Rectal smooth muscle tissue (tissue), 1 donor: ENCODE data around the gene ATP13A1.
A peak's percentile ranks its signal among the peaks of the same experiment; 100 is the strongest.

Source experiments
- H3K27ac ChIP-seq: one replicate; pipeline ENCODE4 v1.7.0; 2013; ENCODE audit warnings: low read depth, low read length, inconsistent platforms
- H3K27me3 ChIP-seq: one replicate; pipeline ENCODE4 v1.7.0; 2013; ENCODE audit warnings: low read length; ENCODE audit not compliant: control insufficient read depth, insufficient read depth
- H3K36me3 ChIP-seq: one replicate; pipeline ENCODE4 v1.7.0; 2013; ENCODE audit warnings: low read length; ENCODE audit not compliant: control insufficient read depth, insufficient read depth
- H3K4me1 ChIP-seq: one replicate; pipeline ENCODE4 v1.7.0; 2013; ENCODE audit warnings: low read length; ENCODE audit not compliant: control insufficient read depth, insufficient read depth
- H3K4me3 ChIP-seq: one replicate; pipeline ENCODE4 v1.7.0; 2013; ENCODE audit warnings: low read length
- H3K9ac ChIP-seq: one replicate; pipeline ENCODE4 v1.7.0; 2013; ENCODE audit warnings: low read length

Gene ATP13A1

DNA sequence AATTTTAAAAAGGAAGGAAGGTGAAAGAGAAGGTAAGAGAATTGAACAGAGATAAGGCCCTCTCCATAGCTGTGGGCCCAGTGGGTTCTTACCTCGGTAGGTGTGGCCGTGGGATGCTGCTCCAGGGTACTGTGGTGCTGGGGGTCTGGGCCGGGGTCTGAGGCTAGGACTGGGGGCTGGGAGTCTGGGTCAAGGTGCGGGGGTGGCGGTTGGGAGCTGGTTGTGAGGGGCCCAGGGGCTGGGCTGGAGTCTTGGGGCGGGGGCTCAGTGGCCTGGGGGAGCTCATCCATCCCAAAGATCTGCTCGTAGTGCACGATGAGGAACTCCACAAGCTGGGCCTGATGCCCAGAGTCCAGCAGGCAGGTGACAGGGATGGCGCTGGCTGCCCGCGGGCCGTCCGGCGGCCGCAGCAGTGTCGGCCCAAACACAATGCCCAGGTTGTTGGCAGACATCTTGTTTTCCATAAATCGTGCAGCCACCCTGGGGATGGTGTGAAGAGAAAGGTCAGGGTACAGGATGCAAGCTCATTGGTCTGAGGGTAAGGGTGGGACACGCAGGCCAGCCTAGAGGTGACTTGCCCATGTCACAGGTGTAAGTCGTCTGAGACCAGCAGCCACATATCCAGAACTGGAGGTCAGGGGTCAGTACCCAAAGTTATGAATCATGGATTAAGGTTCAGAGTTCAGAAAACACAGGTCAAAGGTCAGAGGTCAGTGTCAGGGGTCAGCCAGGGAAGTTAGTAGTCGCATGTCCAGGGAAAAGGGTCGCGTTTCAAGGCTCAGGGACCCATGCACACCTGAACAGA, 29.6 kb downstream of the ATP13A1 start:
- Histone ChIP-seq H3K4me3 (no peak overlapping the region), H3K9ac (no peak overlapping the region), H3K36me3 (peaks cover 16% of the 10 kb centered on the region), H3K27ac (no peak overlapping the region), H3K4me1 (no peaks in the 10 kb centered on the region), H3K27me3 (no peaks in the 10 kb centered on the region)

DNA sequence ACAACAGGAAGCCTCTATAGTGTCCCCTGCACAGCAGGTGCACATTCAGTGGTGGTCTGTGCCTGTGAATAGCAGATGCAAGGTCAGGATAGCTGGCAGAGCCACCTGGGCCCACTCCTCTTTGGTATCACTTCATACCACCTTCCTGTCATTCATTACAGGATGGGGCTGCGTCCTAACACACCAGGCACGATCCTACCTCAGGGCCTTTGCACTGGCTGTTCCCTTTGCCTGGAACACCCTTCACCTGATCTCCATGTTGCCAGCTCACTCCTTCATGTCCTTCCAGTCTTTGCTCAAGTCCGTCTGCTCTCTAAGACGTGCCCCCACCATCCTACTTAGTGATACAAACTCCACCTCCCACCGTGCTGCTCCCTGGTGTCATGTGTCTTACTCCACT, 30.8 kb downstream of the ATP13A1 start:
- Histone ChIP-seq H3K36me3 (peaks cover 16% of the 10 kb centered on the region), H3K9ac (no peak overlapping the region), H3K27me3 (no peaks in the 10 kb centered on the region), H3K4me3 (no peak overlapping the region), H3K4me1 (no peaks in the 10 kb centered on the region), H3K27ac (no peak overlapping the region)

DNA sequence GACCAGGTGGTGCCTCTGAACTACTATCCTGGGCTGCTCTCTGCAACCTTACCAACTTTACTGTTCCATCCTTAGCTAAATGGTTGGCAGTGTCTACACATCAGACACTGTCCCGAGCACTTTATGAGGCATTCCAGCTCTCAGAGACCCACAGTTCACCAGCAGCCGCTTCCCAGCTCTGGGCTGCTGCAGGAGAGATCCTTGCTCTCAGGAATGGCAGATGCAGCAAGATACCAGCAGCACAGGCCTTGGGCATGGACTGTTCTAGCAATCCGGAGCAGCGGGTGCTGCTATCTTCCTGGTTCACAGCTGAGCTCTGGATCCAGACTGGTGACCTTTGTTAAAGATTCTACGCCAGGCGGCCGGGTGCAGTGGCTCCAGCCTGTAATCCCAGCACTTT, 32.1 kb downstream of the ATP13A1 start:
- H3K27ac ChIP-seq: no peak overlapping the region
- H3K9ac ChIP-seq: no peak overlapping the region
- H3K36me3 ChIP-seq: peaks cover 12% of the 10 kb centered on the region
- H3K27me3 ChIP-seq: no peaks in the 10 kb centered on the region
- no peaks in the 10 kb centered on the region for H3K4me1 ChIP-seq
- no peak overlapping the region for H3K4me3 ChIP-seq

DNA sequence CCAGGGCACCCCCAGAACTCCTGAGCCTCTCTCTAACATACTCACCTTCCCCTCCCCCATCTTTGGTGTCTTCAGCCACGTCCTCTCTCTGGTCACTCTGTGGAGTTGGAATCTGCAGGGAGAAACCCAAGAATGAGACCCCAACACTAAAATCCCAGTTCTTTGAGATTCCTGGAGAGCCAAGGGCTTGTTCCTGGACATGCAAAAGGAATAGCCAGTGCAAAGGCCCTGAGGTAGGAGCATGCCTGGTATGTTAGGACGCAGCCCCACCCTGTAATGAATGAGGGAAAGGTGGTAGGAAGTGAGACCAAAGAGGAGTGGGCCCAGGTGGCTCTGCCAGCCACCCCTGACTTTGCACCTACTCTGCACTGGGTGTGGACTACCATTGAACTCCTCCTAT, 33.0 kb downstream of the ATP13A1 start:
- Histone ChIP-seq H3K36me3 (peaks cover 9% of the 10 kb centered on the region), H3K27ac (no peak overlapping the region), H3K9ac (no peak overlapping the region), H3K27me3 (no peaks in the 10 kb centered on the region), H3K4me3 (no peak overlapping the region), H3K4me1 (no peaks in the 10 kb centered on the region)

DNA sequence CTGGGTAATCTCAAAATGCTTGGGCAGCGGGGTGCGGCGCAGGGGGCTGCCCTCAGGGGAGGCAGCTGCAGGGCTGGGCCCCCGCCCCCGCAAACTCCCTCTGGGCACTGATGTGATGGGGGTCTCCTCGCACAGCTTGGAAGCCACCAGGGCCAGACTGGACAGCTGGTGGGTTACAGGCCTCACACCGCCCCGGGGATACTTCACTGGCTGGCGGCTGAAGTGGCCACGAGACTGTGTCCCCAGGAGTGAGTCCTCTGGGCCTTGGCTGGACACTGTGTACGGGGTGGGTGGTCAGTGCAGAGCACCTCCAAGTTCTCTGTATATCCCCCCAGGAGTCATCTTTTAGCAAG, 33.4 kb downstream of the ATP13A1 start:
- H3K4me3 ChIP-seq: no peak overlapping the region
- H3K9ac ChIP-seq: no peak overlapping the region
- no peaks in the 10 kb centered on the region for H3K27me3 ChIP-seq
- no peaks in the 10 kb centered on the region for H3K4me1 ChIP-seq
- no peak overlapping the region for H3K27ac ChIP-seq
- H3K36me3 ChIP-seq: peaks cover 5% of the 10 kb centered on the region

DNA sequence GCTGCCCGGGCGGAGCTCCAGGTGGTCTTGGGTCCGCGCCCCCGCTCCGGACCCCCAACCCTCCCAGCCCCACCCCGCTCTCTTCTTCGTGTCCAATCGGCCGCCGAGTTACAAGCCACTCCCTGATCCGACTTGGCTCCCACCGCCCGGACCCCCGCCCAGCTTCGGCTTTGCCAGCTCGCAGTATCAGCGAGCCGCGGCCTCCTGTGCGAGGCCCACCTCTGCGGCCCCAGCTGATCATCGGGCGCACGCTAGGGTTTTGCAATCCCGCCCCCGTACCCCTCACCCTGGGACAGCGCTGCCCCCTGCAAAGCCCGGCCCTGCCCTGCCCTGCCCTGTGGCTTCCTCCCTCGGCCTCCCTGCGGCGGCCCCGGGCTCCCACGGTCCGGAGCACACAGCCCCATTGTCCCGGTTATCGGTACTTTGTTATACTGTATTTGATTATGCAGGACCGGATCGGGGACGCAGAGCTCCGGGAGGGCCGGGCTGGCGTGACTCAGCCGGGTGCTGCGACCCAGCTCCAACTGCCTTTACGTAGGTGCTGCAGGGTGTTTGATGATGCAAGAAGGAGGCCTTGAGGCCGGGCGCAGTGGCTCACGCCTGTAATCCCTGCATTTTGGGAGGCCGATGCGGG, 34.9 kb downstream of the ATP13A1 start:
- peak overlapping the region; percentile 36 for H3K4me3 ChIP-seq
- no peaks in the 10 kb centered on the region for H3K4me1 ChIP-seq
- no peak overlapping the region for H3K27ac ChIP-seq
- no peak overlapping the region for H3K9ac ChIP-seq
- peaks cover 2% of the 10 kb centered on the region for H3K36me3 ChIP-seq
- H3K27me3 ChIP-seq: no peaks in the 10 kb centered on the region

DNA sequence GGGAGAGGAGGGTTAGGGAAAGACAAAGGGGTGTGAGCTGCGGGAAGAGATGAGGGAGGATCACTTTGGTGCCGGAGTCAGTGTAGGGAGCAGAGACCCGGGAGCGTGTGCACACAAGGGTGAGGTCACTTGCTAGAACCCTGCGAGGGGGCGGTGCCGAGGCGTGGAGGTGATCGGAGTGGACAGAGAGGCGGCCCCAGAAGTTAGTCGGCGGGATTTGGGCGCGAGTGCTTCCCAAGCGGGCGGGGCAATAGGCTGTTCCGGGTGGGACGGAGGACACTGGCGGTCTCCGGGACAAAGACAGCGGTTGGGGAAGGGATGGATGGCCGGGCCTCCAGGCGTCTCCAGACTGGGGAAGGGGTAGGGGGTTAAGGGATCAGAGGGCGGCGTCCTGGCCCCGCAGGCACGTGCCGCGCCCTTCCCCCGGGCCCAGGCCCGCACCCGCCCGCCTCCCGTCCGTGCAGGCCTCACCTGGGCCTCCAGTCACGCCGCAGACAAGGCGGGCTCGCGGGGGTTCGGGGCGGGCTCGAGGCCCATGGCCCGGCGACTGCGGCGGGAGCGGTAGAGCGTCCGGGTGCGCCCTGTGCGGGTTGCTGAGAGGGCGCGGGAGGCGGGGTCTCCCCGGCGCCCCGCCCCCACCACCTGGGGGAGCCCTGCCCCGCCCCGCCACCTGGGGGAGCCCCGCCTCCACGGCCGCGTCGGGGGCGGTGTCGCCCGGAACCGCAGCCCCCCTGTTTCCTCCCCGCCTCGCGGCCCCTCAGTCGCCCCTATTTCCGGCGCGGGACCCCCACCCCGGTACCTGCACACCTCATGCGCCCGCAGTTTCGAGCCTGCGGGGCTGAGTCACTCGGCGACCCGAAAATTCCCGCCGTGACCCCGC, 35.6 kb downstream of the ATP13A1 start, which contains the start of gene LPAR2:
LPAR2 (minus strand) TSS at position 600 of the 880 bp plus-strand sequence. CDS start 945 bp downstream, outside the sequence.
- Histone ChIP-seq H3K4me1 (no peaks in the 10 kb centered on the region), H3K27me3 (no peaks in the 10 kb centered on the region), H3K4me3 (peak within 1 kb of the TSS; percentile 60), H3K9ac (no peak within 1 kb of the TSS), H3K36me3 (peaks cover 2% of the 10 kb centered on the region), H3K27ac (no peak within 1 kb of the TSS)

DNA sequence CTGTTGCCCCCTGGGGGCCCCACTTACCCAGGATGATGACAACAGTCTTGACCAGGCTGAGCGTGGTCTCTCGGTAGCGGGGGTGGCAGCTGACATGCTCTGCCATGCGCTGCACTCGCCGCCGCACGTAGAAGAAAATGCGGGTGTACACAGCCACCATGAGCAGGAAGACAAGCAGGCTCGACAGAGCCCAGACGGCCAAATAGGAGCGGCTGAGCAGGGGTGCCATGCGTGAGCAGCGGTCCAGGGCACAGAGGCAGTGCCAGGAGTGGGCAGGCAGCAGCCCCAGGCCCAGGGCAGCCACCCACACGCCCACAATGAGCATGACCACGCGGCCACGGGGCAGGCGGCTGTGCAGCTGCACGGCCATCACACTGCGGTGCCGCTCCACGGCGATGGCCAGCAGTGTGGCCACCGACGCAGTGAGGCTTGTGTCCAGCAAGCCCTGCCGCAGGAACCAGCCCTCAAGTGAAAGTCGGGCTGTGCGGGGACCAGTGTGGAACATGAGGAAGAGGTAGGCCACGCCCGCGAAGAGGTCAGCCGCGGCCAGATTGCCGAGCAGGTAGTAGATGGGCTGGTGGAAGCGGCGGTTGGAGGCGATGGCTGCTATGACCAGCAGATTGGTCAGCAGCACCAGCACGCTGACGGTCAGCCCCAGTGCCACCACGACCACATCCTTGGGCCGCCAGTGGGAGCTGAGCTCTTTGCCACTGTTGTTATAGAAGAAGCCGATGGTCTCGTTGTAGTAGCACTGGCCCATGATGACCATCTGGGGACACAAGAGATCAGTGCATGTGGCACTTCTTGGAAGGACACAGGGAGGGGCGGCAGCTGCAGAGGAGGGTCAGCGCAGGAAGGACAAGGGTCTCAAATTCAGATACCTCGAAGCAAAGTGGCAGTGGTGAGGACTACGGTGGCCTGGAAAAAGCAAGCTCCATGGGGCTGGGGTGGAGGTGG, 36.7 kb downstream of the ATP13A1 start:
- no peak overlapping the region for H3K9ac ChIP-seq
- no peak overlapping the region for H3K27ac ChIP-seq
- H3K4me3 ChIP-seq: no peak overlapping the region
- no peaks in the 10 kb centered on the region for H3K4me1 ChIP-seq
- H3K27me3 ChIP-seq: no peaks in the 10 kb centered on the region
- no peaks in the 10 kb centered on the region for H3K36me3 ChIP-seq

DNA sequence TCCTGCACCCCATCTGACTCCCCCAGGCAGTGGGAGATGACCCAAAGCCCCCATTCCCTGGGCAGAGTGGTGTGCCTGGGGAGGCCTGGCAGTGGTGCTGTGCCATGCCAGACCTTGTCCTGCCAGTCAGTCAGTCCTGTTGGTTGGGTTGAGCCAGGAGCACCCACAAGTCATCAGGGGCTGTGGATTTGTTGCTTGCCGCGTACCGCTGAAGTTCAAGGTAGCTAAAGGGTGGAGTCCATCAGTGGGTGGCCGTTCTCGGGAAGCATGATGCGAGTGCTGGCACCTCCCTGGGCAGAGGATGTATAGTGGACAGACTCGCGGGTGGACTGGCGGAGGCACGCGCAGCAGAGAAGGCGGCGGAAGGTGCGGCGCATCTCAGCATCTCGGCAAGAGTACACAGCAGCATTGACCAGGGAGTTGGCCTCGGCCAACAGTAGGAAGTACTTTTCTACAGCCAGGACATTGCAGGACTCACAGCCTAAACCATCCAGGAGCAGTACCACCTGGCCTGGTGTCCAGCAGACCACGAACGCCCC, 39.4 kb downstream of the ATP13A1 start:
- Histone ChIP-seq H3K36me3 (no peaks in the 10 kb centered on the region), H3K27ac (no peak overlapping the region), H3K9ac (no peak overlapping the region), H3K4me3 (no peak overlapping the region), H3K27me3 (no peaks in the 10 kb centered on the region), H3K4me1 (no peaks in the 10 kb centered on the region)

DNA sequence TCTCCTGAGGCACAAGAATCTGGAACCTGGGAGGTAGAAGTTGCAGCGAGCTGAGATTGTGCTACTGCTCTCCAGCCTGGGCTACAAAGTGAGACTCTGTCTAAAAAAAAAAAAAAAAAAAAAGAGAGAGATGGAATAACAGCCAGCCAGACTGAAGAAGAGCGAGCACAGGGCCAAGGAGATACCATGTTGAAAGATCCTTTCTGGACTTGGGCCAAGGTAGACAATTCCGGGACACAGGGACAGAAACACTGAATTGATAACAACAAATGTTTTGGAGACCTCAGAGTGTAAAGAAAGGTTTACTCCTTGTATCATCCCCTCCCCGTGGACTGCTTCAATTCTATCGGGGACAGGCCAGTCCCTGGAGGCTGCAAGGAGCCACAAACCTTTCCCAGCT, 40.1 kb downstream of the ATP13A1 start:
- no peak overlapping the region for H3K27ac ChIP-seq

DNA sequence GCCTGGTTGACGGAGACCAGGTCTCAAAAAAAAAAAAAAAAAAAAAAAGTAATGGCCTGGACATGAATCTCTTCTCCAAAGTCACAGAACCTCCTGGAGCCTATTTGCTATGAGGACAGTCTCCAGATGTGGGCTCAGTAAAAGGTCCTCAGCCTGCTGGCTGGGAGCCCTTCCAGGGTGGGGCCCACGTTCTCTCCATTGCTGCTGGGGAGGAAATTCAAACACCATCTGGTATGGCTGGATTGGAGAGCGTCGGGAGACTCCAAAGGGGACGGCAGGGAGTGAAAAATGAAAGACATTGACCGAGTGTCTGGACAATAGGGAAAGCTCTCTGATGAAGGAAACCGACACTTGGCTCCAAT, 43.6 kb downstream of the ATP13A1 start:
- no peaks in the 10 kb centered on the region for H3K27me3 ChIP-seq
- H3K27ac ChIP-seq: no peak overlapping the region
- H3K9ac ChIP-seq: no peak overlapping the region
- H3K4me1 ChIP-seq: no peaks in the 10 kb centered on the region
- H3K36me3 ChIP-seq: no peaks in the 10 kb centered on the region
- H3K4me3 ChIP-seq: no peak overlapping the region

More for the DNA sequence above, 40.1 kb downstream of the ATP13A1 start:
- Histone ChIP-seq H3K9ac (no peak overlapping the region), H3K4me1 (no peaks in the 10 kb centered on the region), H3K36me3 (no peaks in the 10 kb centered on the region), H3K27me3 (no peaks in the 10 kb centered on the region), H3K4me3 (no peak overlapping the region)
